Measurements from ENCODE around the gene PRSS56.

Gene PRSS56

GRCh38 chr2:232502911-232503808 is 17.0 kb upstream of the PRSS56 start:
- peak; percentile 77 for DNase-seq

- no peak for DNase-seq
Measured at GRCh38 chr2:232503809-232504323, 16.3 kb upstream of the PRSS56 start.

- no peak for DNase-seq
Measured at GRCh38 chr2:232504438-232504837, 15.8 kb upstream of the PRSS56 start.

GRCh38 chr2:232505856-232506255 is 14.3 kb upstream of the PRSS56 start:
- DNase-seq: no peak

- no peak for DNase-seq
Measured at GRCh38 chr2:232506709-232507108, 13.5 kb upstream of the PRSS56 start.

GRCh38 chr2:232508251-232508650 is 11.9 kb upstream of the PRSS56 start:
- no peak for DNase-seq

DNA sequence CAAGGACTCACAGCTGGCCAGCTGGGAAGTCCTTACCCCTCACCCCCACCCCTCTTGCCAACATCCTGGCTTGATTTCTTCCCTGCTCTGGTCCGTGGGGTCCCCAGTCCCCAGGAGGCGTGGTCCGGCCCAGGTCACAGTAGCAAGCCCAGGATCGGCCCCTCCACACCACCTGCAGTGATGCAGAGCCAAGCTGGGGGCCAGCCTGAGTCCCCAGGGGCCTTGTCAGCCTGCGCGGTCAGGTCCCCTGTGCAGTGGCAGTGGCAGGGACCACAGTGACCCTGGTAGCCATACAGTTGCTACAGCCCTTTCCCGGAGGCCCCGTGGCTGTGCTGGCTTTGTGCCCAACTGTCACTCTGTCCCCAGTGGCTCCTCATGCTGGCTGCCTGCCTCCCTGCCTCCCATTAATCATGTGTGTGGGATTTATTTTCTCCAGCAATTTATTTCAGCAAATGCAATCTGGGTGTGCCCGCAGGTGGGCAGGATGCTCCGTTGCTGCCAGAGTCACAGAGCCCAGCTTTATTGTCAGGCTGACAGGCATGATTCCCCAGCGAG is 8.8 kb upstream of the PRSS56 start:
- DNase-seq: no peak

- DNase-seq: no peak
Measured at GRCh38 chr2:232512602-232513001, 7.6 kb upstream of the PRSS56 start.

GRCh38 chr2:232513353-232513752 is 6.8 kb upstream of the PRSS56 start:
- DNase-seq: no peak

DNA sequence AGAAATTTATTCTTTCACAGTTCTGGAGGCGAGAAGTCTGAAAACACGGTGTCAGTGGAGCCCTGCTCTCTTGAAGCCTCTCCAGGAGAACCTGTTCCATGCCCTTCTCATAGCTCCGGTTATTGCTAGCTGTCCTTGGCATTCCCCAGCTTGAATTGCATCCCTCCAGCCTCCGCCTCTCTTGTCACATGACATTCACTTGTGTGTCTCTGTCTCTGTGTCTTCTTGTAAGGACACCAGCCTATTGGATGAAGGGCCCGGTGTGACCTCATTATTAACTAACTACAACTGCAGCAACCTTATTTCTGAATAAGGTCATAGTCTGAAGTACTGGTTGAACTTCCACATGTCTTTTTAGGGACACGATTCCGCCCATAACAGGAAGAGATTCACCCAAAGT is 4.5 kb upstream of the PRSS56 start:
- DNase-seq: no peak

GRCh38 chr2:232516551-232516950 is 3.6 kb upstream of the PRSS56 start:
- no peak for DNase-seq

- DNase-seq: no peak
Measured at GRCh38 chr2:232518844-232519243, 1.3 kb upstream of the PRSS56 start.

DNA sequence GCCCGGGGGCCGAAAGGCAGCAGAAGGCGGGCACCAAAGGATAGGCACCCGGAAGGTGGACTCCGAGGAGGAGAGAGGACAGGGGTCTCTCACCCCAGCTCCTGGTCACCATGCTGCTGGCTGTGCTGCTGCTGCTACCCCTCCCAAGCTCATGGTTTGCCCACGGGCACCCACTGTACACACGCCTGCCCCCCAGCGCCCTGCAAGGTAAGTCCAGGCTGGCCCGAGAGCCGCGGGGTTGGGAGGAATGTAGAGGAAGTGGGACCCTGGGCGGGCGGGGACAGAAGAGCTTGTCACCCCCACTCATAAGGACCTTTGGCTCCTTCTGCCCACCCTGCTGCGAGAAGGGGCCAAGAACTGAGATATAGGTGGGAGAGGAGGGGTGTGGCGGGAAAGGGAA is 301 bp downstream of the PRSS56 start:
- no peak for DNase-seq

DNA sequence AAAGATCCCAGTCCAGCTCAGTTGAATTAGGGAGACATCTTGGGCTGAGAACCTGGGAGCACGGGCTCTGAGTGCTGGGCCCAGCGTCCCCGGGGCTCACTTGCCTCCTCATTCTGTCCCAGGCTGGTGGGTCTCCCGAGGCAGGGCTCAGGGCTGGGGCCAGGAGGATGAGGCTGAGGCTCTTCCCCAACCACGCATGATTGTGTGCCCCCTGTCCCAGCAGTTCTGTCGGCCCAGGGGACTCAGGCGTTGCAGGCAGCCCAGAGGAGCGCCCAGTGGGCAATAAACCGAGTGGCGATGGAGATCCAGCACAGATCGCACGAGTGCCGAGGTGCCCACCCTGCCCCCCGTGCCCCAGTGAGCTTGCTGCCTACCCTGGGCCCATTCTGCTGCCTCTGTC is 910 bp downstream of the PRSS56 start:
- no peak for DNase-seq

- peak; percentile 95 for DNase-seq
Measured at GRCh38 chr2:232521959-232522622, 1.9 kb downstream of the PRSS56 start.

GRCh38 chr2:232522623-232523401 is 2.6 kb downstream of the PRSS56 start:
- DNase-seq: no peak

DNA sequence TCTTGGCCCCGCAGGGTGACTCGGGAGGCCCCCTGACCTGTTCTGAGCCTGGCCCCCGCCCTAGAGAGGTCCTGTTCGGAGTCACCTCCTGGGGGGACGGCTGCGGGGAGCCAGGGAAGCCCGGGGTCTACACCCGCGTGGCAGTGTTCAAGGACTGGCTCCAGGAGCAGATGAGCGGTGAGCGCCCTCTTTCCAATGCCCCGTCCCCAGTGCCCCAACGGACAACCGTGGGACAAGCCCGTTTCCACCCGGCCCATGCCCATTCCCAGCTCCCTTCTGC is 3.2 kb downstream of the PRSS56 start:
- no peak for DNase-seq

DNA sequence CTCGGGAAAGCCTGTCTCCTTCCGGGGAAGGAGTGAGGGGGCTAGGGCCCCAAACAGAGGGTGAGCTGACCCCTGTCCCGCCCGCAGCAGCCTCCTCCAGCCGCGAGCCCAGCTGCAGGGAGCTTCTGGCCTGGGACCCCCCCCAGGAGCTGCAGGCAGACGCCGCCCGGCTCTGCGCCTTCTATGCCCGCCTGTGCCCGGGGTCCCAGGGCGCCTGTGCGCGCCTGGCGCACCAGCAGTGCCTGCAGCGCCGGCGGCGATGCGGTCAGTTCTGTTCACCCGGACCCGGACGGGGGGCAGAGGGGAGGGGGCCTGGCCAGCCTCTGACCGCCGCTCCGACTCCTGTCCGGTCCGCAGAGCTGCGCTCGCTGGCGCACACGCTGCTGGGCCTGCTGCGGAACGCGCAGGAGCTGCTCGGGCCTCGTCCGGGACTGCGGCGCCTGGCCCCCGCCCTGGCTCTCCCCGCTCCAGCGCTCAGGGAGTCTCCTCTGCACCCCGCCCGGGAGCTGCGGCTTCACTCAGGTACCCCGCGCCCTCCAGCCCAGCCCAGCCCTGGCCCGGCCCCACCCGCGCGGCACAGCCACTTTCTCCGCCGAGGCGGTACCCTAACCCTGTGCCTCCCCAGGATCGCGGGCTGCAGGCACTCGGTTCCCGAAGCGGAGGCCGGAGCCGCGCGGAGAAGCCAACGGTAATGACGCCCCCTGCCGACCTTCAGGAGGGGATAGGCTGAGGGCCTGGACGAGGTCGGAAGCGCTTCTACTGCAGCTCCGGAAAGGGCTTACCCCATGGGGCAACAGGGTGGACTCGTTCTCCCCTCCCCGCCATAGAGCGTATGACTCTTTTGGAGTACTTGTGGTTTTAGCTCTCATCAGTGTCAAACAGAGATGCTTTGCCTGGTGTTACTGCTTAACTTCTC is 3.8 kb downstream of the PRSS56 start:
- DNase-seq: peak; percentile 74

DNA sequence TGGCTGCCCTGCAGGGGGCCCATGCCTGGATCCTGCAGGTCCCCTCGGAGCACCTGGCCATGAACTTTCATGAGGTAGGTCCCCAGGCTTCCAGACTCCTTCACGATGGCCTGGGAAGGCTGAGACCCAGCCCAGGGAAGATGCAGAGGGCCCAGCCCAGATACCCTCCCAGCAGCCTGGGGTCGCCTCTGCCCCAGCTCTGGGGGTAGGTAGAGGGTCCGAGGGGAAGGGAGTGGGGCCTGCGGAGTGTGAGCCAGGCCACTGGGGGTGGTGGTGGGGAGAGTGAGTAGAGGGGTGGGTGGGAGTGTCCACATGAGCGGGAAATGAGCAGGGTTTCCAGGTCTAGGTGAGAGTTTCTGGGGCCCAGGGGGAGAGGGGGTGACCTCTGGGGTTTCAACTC is 4.6 kb downstream of the PRSS56 start:
- DNase-seq: no peak

GRCh38 chr2:232525199-232525598 is 5.0 kb downstream of the PRSS56 start:
- DNase-seq: no peak

GRCh38 chr2:232525791-232526371 is 5.7 kb downstream of the PRSS56 start, which contains the start of gene CHRND:
TSS of gene CHRND (plus strand) at chr2:232526160. CDS start at chr2:232526216, 56 bp downstream.
- DNase-seq: no peak
